Loucy (cell line): Measurements from ENCODE around the gene ANKRD65.

Source experiments
- CTCF ChIP-seq: fragments of 200-600 bp; sonication (generic); conservative IDR thresholded peaks from 2 replicates; pipeline ENCODE4 v1.5.1; 2014; ENCODE audit warnings: mild to moderate bottlenecking, antibody characterized with exemption, low read length
- EZH2phosphoT487 ChIP-seq: fragments of 200-600 bp; IDR thresholded peaks from 2 replicates; pipeline ENCODE4 v1.6.1; 2018; ENCODE audit warnings: antibody characterized with exemption, mild to moderate bottlenecking, moderate library complexity, borderline replicate concordance

- TF ChIP-seq CTCF (no peak), EZH2phosphoT487 (no peak)
These were observed 21.1 kb downstream of the ANKRD65 start for GRCh38 chr1:1399872-1400575.
